IPS-NIHi7 (cell line): ENCODE data around the gene DDR1.
"Not testable (repeated sequence)": the region's sequence is repeated elsewhere in the genome, so short reads cannot be mapped to it uniquely, and the experiment has no call there.

Source experiments
- DNase-seq: peaks from one replicate; pipeline ENCODE4 v3.0.0; 2012; ENCODE audit warnings: mixed read lengths; ENCODE audit errors: extremely low spot score

DDR1 gene

GRCh38 chr6:30854285-30855040 is 29.9 kb upstream of the DDR1 start:
- no peak for DNase-seq

GRCh38 chr6:30855429-30856075 is 28.8 kb upstream of the DDR1 start:
- no peak for DNase-seq

GRCh38 chr6:30857112-30857511 is 27.2 kb upstream of the DDR1 start:
- no peak for DNase-seq

- no peak for DNase-seq
Observed at GRCh38 chr6:30857549-30857948, 26.8 kb upstream of the DDR1 start.

- DNase-seq = not testable (repeated sequence)
Observed at GRCh38 chr6:30859726-30860125, 24.6 kb upstream of the DDR1 start.

GRCh38 chr6:30861257-30862048 is 22.9 kb upstream of the DDR1 start:
- DNase-seq = no peak

GRCh38 chr6:30862156-30862875 is 22.0 kb upstream of the DDR1 start:
- DNase-seq = no peak

GRCh38 chr6:30864325-30864724 is 20.0 kb upstream of the DDR1 start:
- no peak for DNase-seq

- not testable (repeated sequence) for DNase-seq
Observed at GRCh38 chr6:30869241-30869749, 15.0 kb upstream of the DDR1 start.

- no peak for DNase-seq
Observed at GRCh38 chr6:30870546-30870945, 13.8 kb upstream of the DDR1 start.

GRCh38 chr6:30871592-30872183 is 12.6 kb upstream of the DDR1 start:
- no peak for DNase-seq

GRCh38 chr6:30873137-30873640 is 11.1 kb upstream of the DDR1 start:
- no peak for DNase-seq

GRCh38 chr6:30873795-30874194 is 10.5 kb upstream of the DDR1 start:
- DNase-seq = not testable (repeated sequence)

- DNase-seq = peak; percentile 4
Observed at GRCh38 chr6:30875244-30876038, 8.9 kb upstream of the DDR1 start.

GRCh38 chr6:30876039-30876730 is 8.1 kb upstream of the DDR1 start:
- no peak for DNase-seq

GRCh38 chr6:30877419-30878262 is 6.7 kb upstream of the DDR1 start:
- DNase-seq = peak; percentile 81

GRCh38 chr6:30879684-30880427 is 4.5 kb upstream of the DDR1 start:
- no peak for DNase-seq

- DNase-seq = peak; percentile 76
Observed at GRCh38 chr6:30880698-30881252, 3.5 kb upstream of the DDR1 start.
